GM18520 (cell line): Measurements from ENCODE around the gene UPK1B.

Experiments
- ATAC-seq: cut with Tn5 transposase; IDR thresholded peaks from one replicate; pipeline ENCODE4 v1.9.1; 2021; ENCODE audit not compliant: unreplicated experiment

UPK1B gene

GRCh38 chr3:119175872-119176756 lies 2.7 kb downstream of the UPK1B start:
- ATAC-seq, result no peak

- ATAC-seq, result no peak
Observed at GRCh38 chr3:119176778-119177177, 3.4 kb downstream of the UPK1B start.

- ATAC-seq, result no peak
Observed at GRCh38 chr3:119177321-119177720, 3.9 kb downstream of the UPK1B start.

GRCh38 chr3:119181765-119182164 lies 8.4 kb downstream of the UPK1B start:
- no peak for ATAC-seq

GRCh38 chr3:119184111-119184510 lies 10.7 kb downstream of the UPK1B start:
- no peak for ATAC-seq

GRCh38 chr3:119184796-119185570 lies 11.6 kb downstream of the UPK1B start:
- no peak for ATAC-seq

- no peak for ATAC-seq
Observed at GRCh38 chr3:119187266-119187665, 13.9 kb downstream of the UPK1B start.

- no peak for ATAC-seq
Observed at GRCh38 chr3:119191800-119192199, 18.4 kb downstream of the UPK1B start.

- no peak for ATAC-seq
Observed at GRCh38 chr3:119194237-119195150, 21.1 kb downstream of the UPK1B start.

- ATAC-seq, result no peak
Observed at GRCh38 chr3:119195151-119195476, 21.7 kb downstream of the UPK1B start.

GRCh38 chr3:119195911-119196310 lies 22.5 kb downstream of the UPK1B start:
- no peak for ATAC-seq

GRCh38 chr3:119205209-119205608 lies 31.8 kb downstream of the UPK1B start:
- no peak for ATAC-seq

GRCh38 chr3:119205685-119206084 lies 32.3 kb downstream of the UPK1B start:
- ATAC-seq, result no peak

GRCh38 chr3:119206611-119207511 lies 33.5 kb downstream of the UPK1B start:
- no peak for ATAC-seq

- no peak for ATAC-seq
Observed at GRCh38 chr3:119207512-119207875, 34.1 kb downstream of the UPK1B start.

- no peak for ATAC-seq
Observed at GRCh38 chr3:119211193-119211592, 37.8 kb downstream of the UPK1B start.

GRCh38 chr3:119211803-119212202 lies 38.4 kb downstream of the UPK1B start:
- no peak for ATAC-seq

GRCh38 chr3:119219069-119219468 lies 45.7 kb downstream of the UPK1B start:
- ATAC-seq, result peak; percentile 100

GRCh38 chr3:119220198-119220597 lies 46.8 kb downstream of the UPK1B start:
- no peak for ATAC-seq

- ATAC-seq, result no peak
Observed at GRCh38 chr3:119220970-119221667, 47.7 kb downstream of the UPK1B start.
